SK-N-SH treated with all-trans-retinoic acid at 6 μM for 48 hours (cell line): ENCODE results near the gene PCBP3.
"Not testable (repeated sequence)": the region's sequence is repeated elsewhere in the genome, so short reads cannot be mapped to it uniquely, and the experiment has no call there.

ENCODE experiments used
- ATAC-seq: fragments of 200-7000 bp; cut with Tn5 transposase; 3 replicates; pipeline ENCODE4 v1.9.1; 2020; ENCODE audit warnings: mild to moderate bottlenecking, moderate library complexity
- ARNTL ChIP-seq: fragments of 450-650 bp; formaldehyde crosslinking; IDR thresholded peaks from 2 replicates; pipeline ENCODE4 v1.5.0; 2020; ENCODE audit warnings: low read depth, mild to moderate bottlenecking, moderate library complexity, borderline replicate concordance
- BACH2 ChIP-seq: fragments of 250-450 bp; sonication (Bioruptor Pico); IDR thresholded peaks from 2 replicates; pipeline ENCODE4 v1.9.0; 2021; ENCODE audit warnings: mild to moderate bottlenecking, borderline replicate concordance
- CSDC2 ChIP-seq: fragments of 250-450 bp; sonication (Bioruptor Pico); IDR thresholded peaks from 2 replicates; pipeline ENCODE4 v1.5.0; 2020; ENCODE audit warnings: mild to moderate bottlenecking, moderate library complexity
- CSRNP3 ChIP-seq: fragments of 250-450 bp; sonication (Bioruptor Pico); IDR thresholded peaks from 2 replicates; pipeline ENCODE4 v1.5.1; 2021; ENCODE audit warnings: mild to moderate bottlenecking, moderate library complexity
- ESRRG ChIP-seq: fragments of 250-450 bp; sonication (Bioruptor Pico); IDR thresholded peaks from 2 replicates; pipeline ENCODE4 v1.6.1; 2021; ENCODE audit warnings: mild to moderate bottlenecking
- GLIS3 ChIP-seq: fragments of 250-450 bp; sonication (Bioruptor Pico); IDR thresholded peaks from 2 replicates; pipeline ENCODE4 v1.5.0; 2020; ENCODE audit warnings: mild to moderate bottlenecking, moderate library complexity
- ISL1 ChIP-seq: fragments of 250-450 bp; sonication (Bioruptor Pico); IDR thresholded peaks from 2 replicates; pipeline ENCODE4 v2.1.2; 2022; ENCODE audit warnings: mild to moderate bottlenecking, moderate library complexity
- OSR1 ChIP-seq: fragments of 250-450 bp; sonication (Bioruptor Pico); IDR thresholded peaks from 2 replicates; pipeline ENCODE4 v1.8.0; 2022; ENCODE audit warnings: moderate library complexity, mild to moderate bottlenecking, inconsistent platforms
- PATZ1 ChIP-seq: fragments of 250-450 bp; sonication (Bioruptor Pico); IDR thresholded peaks from 2 replicates; pipeline ENCODE4 v1.8.0; 2020; ENCODE audit warnings: mild to moderate bottlenecking, moderate library complexity, borderline replicate concordance
- POU6F1 ChIP-seq: fragments of 250-450 bp; sonication (Bioruptor Pico); IDR thresholded peaks from 2 replicates; pipeline ENCODE4 v1.8.0; 2021; ENCODE audit warnings: low read depth, mild to moderate bottlenecking, moderate library complexity, borderline replicate concordance
- PPARA ChIP-seq: fragments of 250-450 bp; sonication (Bioruptor Pico); IDR thresholded peaks from 2 replicates; pipeline ENCODE4 v1.5.0; 2020; ENCODE audit warnings: mild to moderate bottlenecking, borderline replicate concordance
- RARB ChIP-seq: fragments of 250-450 bp; sonication (Bioruptor Pico); IDR thresholded peaks from 2 replicates; pipeline ENCODE4 v1.8.0; 2021; ENCODE audit warnings: mild to moderate bottlenecking, moderate library complexity
- SNAI2 ChIP-seq: fragments of 250-450 bp; sonication (Bioruptor Pico); IDR thresholded peaks from 2 replicates; pipeline ENCODE4 v1.5.0; 2020; ENCODE audit warnings: mild to moderate bottlenecking, moderate library complexity
- TCF4 ChIP-seq: fragments of 250-450 bp; sonication (Bioruptor Pico); IDR thresholded peaks from 2 replicates; pipeline ENCODE4 v1.8.0; 2021; ENCODE audit warnings: mild to moderate bottlenecking, moderate library complexity, borderline replicate concordance
- TOX ChIP-seq: fragments of 250-450 bp; sonication (Bioruptor Pico); IDR thresholded peaks from 2 replicates; pipeline ENCODE4 v1.8.0; 2021; ENCODE audit warnings: mild to moderate bottlenecking, moderate library complexity, borderline replicate concordance
- ZC3H10 ChIP-seq: fragments of 250-450 bp; sonication (Bioruptor Pico); IDR thresholded peaks from 2 replicates; pipeline ENCODE4 v1.5.1; 2021; ENCODE audit warnings: mild to moderate bottlenecking, moderate library complexity
- ZFP3 ChIP-seq: fragments of 250-450 bp; sonication (Bioruptor Pico); IDR thresholded peaks from 2 replicates; pipeline ENCODE4 v1.5.0; 2020; ENCODE audit warnings: mild to moderate bottlenecking, moderate library complexity
- ZFP30 ChIP-seq: fragments of 450-650 bp; formaldehyde crosslinking; IDR thresholded peaks from 2 replicates; pipeline ENCODE4 v1.5.0; 2022; ENCODE audit warnings: mild to moderate bottlenecking, moderate library complexity
- ZNF565 ChIP-seq: fragments of 450-650 bp; formaldehyde crosslinking; conservative IDR thresholded peaks from 2 replicates; pipeline ENCODE4 v1.5.0; 2020; ENCODE audit warnings: low read depth, mild to moderate bottlenecking, moderate library complexity
- ZNF70 ChIP-seq: fragments of 450-650 bp; formaldehyde crosslinking; IDR thresholded peaks from 2 replicates; pipeline ENCODE4 v1.5.0; 2020; ENCODE audit warnings: mild to moderate bottlenecking, moderate library complexity
- TF ChIP-seq, protein P1 (sequence below): fragments of 250-450 bp; sonication (Bioruptor Pico); IDR thresholded peaks from 2 replicates; pipeline ENCODE4 v1.5.0; 2020; ENCODE audit warnings: mild to moderate bottlenecking, moderate library complexity

Gene PCBP3

DNA sequence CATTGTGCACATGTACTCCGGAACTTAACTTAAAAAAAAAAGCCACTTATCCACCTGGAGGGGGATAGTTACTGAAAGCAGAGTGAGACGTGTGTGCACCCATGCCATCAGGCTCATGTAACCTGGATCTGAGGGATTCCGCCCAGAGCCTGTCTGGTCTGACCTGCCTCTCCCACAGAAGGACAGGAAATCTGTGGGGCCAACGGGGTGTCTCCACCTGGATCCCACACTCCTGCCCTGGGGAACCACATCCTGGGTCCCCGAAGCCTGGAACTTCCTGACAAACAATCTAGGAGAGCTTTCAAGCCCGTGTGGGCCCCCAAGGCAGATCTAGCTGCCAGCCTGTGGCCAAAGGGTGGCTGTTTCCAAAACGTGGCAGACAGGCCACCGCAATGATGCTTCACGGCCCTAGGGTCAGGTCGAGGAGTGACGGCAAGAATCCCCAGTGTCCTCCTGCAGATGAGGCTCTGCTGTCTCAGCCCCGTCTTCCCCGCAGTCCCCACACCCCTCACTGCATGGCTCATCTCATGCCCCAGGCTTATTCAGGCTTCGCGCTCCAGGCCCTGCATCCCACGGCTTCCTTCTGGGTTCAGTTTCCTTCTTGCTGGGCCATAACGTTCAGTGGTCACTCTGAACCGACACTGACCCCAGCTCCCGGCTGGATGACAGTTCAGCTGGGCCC is 21.0 kb upstream of the PCBP3 start (continued):
- TF ChIP-seq CSRNP3 (CRISPR knock-in tag) (no peak), CSDC2 (no peak), ARNTL (no peak), ZC3H10 (CRISPR knock-in tag) (no peak)

GRCh38 chr21:45623436-45623835 is 20.1 kb upstream of the PCBP3 start:
- no peak for TF ChIP-seq ZNF565 (CRISPR knock-in tag)
- TF ChIP-seq, protein P1, sequence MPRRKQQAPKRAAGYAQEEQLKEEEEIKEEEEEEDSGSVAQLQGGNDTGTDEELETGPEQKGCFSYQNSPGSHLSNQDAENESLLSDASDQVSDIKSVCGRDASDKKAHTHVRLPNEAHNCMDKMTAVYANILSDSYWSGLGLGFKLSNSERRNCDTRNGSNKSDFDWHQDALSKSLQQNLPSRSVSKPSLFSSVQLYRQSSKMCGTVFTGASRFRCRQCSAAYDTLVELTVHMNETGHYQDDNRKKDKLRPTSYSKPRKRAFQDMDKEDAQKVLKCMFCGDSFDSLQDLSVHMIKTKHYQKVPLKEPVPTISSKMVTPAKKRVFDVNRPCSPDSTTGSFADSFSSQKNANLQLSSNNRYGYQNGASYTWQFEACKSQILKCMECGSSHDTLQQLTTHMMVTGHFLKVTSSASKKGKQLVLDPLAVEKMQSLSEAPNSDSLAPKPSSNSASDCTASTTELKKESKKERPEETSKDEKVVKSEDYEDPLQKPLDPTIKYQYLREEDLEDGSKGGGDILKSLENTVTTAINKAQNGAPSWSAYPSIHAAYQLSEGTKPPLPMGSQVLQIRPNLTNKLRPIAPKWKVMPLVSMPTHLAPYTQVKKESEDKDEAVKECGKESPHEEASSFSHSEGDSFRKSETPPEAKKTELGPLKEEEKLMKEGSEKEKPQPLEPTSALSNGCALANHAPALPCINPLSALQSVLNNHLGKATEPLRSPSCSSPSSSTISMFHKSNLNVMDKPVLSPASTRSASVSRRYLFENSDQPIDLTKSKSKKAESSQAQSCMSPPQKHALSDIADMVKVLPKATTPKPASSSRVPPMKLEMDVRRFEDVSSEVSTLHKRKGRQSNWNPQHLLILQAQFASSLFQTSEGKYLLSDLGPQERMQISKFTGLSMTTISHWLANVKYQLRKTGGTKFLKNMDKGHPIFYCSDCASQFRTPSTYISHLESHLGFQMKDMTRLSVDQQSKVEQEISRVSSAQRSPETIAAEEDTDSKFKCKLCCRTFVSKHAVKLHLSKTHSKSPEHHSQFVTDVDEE (CRISPR knock-in tag): no peak
- no peak for TF ChIP-seq BACH2 (CRISPR knock-in tag)
- no peak for TF ChIP-seq PATZ1 (CRISPR knock-in tag)
- no peak for TF ChIP-seq TCF4 (CRISPR knock-in tag)
- TF ChIP-seq ZFP30 (CRISPR knock-in tag): no peak
- TF ChIP-seq ZC3H10 (CRISPR knock-in tag): no peak
- no peak for TF ChIP-seq POU6F1
- TF ChIP-seq GLIS3: no peak
- no peak for TF ChIP-seq ZFP3 (CRISPR knock-in tag)
- no peak for TF ChIP-seq OSR1 (CRISPR knock-in tag)
- no peak for TF ChIP-seq TOX (CRISPR knock-in tag)
- no peak for ATAC-seq

- not testable (repeated sequence) for ATAC-seq
These were observed 17.4 kb upstream of the PCBP3 start for GRCh38 chr21:45626127-45626526.

DNA sequence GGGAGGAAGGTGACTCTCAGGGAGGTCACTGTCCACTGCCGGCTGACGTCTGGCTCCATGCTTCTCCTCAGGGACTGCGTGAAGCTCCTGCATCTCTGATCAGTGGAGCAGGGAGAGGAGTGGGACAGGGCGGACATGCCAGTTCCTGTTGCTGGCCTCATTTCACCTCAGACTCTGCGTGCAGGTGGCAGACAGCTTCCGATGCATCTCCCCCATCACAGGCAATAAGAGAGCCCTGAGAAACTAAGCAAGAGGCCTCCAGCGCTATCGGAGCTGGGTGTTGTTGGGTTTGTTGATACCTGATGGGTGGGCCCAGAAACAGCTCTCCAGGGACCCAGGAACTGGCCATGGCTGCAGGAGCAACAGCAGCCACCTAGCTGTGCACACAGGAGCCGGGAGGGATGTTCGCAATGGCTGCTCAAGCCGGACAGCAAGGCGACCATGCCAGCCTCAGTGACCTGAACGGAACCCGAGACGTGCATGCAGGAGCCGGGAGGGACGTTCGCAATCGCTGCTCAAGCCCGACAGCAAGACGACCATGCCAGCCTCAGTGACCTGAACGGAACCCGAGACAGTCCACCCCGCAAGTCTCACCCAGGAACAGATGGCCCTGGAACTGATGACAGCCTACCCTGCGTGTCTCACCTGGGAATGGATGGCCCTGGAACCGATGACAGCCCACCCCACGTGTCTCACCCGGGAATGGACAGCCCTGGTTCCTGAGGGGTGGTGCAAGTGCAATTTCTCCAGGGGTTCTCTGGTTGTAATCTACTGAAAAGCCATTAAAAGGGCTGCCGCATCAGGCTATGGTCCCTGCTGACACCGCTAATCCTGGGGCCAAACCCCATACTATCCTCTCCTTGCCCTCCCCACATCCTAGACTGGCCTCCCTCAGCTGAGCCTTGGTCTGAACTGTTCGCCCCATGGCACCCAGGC is 14.2 kb upstream of the PCBP3 start:
- no peak for ATAC-seq
- TF ChIP-seq ZFP3 (CRISPR knock-in tag) (no peak), ZC3H10 (CRISPR knock-in tag) (no peak), CSDC2 (no peak), OSR1 (CRISPR knock-in tag) (no peak), PPARA (CRISPR knock-in tag) (no peak), ZNF70 (CRISPR knock-in tag) (no peak), ZFP30 (CRISPR knock-in tag) (no peak), POU6F1 (no peak), SNAI2 (CRISPR knock-in tag) (no peak), ISL1 (CRISPR knock-in tag) (no peak), RARB (no peak), ESRRG (no peak), TCF4 (CRISPR knock-in tag) (no peak), ARNTL (no peak), GLIS3 (no peak)
- TF ChIP-seq, protein P1 (CRISPR knock-in tag): no peak
